ENCODE data around the gene SYVN1.

GRCh38 chr11:65181569-65182257 is 47.4 kb upstream of the SYVN1 start, which contains the start of gene CAPN1:
- TF ChIP-seq USF2 (IDR thresholded peaks at IDR 0.05) (no peak), KDM1A (IDR thresholded peaks at IDR 0.05; ENCODE audit: low read depth) (no peak), RARB (CRISPR knock-in tag; IDR thresholded peaks at IDR 0.05) (no peak), POLR2A (IDR thresholded peaks at IDR 0.05; ENCODE audit: low read length) (peak; percentile 41), CTCF (IDR thresholded peaks at IDR 0.05) (no peak), RFX5 (IDR thresholded peaks at IDR 0.05) (no peak), CEBPB (IDR thresholded peaks at IDR 0.05) (no peak), SMC3 (IDR thresholded peaks at IDR 0.05) (no peak), RAD21 (conservative IDR thresholded peaks at IDR 0.05 in 1 of 2, IDR thresholded peaks at IDR 0.05 in 1 of 2) (no peak)
